ENCODE measurements around the gene SPACA5.
"Not testable (repeated sequence)": the region's sequence is repeated elsewhere in the genome, so short reads cannot be mapped to it uniquely, and the experiment has no call there.

The SPACA5 gene

DNA sequence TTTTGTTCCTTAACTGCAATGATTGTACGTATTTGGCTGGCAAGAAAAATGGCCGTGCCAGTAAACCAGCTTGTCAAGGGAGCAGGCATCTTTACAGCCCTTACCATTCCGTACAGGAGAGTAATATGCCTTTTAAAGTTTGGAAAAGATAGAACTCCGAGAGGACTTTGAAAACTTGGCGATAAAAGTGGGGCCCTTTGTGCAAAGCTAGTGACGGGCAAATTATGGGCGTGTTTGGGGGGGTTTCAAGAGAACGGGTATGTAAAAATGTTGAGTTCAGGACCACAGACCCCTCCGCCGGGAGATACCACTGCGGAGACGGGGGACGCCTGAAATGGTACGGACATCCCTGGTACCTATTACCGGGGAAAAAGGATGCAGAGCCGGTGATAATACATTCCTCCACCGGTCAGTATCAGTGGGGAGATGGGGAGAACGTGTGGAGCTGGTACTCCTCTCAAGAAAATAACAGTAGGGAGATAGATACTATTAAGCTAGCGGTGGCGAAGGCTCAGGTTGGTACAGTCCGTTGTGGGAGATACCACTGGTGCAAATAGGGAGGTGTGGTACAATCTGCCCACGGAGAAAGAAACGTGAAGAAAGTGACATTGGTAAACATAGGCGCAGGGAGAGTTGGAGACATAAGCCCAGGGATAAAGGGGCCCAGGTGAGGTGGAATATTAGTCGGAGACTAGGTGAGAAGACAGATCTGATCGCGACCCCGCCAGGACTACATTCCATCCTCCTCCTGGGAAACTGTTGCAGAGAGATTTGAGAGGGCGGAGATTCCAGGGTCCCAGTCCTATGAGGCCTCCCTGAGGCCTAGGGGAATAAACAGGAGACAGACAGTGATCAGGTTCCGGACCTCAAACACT, 14.5 kb downstream of the SPACA5 start:
- FAIRE-seq, result no peak
- DNase-seq (ENCODE audit: low spot score), result peak; percentile 4

DNA sequence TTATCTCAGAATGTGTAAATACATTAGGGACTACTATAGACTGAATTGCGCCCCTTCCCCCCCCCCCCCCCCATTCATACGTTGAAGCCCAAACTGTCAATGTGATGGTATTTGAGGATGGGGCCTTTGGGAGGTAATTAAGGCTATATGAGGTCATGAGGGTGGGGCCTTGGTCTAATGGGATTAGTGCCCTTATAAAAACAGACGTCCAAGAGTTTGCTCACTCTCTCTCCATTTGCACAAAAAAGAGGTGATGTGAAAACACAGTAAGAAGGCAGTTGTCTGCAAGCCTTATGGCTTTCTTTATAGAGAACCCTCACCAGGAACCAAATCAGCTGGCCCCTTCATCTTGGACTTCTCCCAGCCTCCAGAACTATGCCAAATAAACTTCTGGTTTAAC, 15.3 kb downstream of the SPACA5 start:
- no peak for DNase-seq (ENCODE audit: low spot score)
- no peak for FAIRE-seq

DNA sequence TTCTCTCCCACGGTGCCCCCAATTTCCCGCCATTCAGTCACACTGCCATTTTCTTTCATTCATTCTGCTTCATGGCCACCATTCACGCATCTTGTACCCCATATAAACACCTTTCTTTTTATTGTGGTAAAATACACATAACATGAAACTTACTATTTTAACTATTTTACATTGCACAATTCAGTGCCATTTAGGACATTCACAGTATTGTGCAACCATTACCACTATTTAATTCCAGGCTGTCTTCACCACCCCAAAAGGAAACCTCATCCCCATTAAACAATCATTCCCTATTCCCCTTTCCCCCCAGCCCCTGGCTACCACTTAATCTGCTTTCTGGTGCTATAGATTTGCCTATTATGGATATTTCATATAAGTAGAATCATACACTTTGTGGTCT, 15.9 kb downstream of the SPACA5 start:
- no peak for FAIRE-seq

DNA sequence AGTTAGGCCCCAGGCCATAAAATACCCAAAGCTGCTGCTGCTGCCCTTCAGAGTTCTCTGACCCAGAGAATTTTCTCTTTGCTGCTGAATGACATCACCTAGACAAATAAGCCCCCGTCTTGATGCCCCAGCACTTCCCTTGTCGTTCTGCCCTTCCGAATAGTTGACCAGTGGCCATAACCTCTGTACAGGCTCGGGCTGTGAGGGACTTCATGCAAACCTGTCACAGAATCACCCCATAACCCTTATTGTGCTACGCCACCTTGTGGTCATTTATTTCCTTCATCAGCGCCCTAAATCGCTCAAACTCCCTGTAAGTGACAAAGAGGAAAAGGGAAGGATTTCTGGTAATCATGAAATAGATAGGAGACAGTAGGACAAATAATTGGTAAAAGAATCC, 18.8 kb downstream of the SPACA5 start:
- DNase-seq (ENCODE audit: low spot score) (peak; percentile 31), FAIRE-seq (peak; percentile 52)

More for the DNA sequence above, 15.9 kb downstream of the SPACA5 start:
- no peak for DNase-seq (ENCODE audit: low spot score)

DNA sequence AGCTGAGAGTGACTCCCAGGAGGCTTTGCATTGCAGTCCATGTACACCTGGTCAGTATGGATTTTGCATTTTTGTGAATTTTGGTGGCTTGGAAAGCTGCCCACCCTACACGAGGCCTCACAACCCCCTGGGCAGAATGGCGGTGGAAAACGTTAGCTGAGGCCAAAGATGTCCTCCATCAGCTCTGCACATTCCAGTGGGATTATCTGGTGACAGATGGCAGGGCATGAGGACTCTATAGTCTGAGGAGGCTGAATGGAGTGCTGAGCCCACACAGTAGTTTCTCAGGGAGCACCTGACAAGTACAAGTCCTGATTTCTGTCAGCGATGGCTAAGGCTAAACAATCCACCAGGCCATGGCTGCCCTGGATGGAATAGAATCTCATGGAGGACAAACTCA, 20.8 kb downstream of the SPACA5 start:
- not testable (repeated sequence) for FAIRE-seq; DNase-seq (ENCODE audit: low spot score)

DNA sequence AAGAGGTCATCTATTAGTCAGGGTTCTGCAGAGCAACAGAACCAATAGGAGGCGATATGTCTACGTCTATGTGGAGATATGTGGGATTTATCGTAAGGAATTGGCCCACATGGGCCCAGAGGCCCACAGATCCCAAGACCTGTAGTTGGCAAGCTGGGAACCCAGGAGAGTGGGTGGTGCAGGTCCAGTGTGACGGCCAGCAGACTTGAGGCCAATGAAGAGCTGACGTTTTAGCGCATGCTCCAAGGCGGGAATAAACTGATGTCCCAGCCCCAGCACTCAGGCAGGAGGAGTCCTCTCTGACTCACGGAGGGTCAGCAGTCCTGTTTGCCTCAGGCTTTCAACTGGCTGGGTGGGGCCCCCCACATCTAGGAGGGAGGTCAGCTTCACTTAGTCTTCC, 21.3 kb downstream of the SPACA5 start:
- no peak for FAIRE-seq
- no peak for DNase-seq (ENCODE audit: low spot score)

DNA sequence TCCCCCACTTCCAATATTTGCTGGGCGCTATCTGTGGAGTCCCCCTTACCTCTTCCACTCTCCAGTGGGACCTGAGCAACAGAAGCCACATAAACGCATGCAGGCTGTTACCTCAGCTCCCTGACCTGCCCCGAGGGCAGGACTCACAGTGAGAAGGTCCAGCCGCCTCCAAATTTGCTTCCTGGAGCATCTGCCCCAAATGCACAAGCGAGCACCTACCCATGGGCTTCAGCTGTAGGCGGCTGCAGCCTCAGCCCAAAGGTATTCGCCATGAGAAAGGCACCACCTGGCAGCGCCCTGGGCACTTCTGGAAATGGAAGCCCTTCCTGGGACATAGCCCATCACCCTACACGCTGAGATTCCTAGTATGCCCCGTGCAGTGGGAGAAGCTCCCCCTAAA, 23.4 kb downstream of the SPACA5 start:
- DNase-seq (ENCODE audit: low spot score) (no peak), FAIRE-seq (no peak)

DNA sequence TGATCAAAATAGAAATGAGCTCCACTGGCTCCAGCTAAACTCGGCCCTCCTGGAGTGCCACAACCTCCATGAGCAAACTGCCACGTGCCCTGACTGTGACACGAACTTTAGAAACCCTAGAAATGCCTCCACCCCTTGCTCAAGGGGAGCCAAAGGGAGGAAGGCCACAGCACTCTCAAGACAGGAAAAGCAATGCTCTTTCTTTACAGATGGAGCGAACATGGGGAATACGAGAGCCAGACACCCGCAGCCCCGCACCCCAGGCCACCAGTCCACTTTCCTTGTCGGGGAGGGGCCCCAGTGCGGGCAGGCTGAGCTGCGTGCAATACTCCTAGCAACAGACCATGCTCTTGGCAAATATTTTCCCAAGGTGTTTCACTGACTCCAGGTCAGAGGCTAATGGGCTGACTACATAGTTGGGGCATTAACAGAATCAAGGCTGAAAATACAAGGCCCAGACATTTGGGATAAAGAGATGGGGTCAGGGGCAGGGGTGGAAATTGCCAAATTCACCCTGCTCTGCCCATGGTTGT, 23.9 kb downstream of the SPACA5 start:
- not testable (repeated sequence) for FAIRE-seq; DNase-seq (ENCODE audit: low spot score)

DNA sequence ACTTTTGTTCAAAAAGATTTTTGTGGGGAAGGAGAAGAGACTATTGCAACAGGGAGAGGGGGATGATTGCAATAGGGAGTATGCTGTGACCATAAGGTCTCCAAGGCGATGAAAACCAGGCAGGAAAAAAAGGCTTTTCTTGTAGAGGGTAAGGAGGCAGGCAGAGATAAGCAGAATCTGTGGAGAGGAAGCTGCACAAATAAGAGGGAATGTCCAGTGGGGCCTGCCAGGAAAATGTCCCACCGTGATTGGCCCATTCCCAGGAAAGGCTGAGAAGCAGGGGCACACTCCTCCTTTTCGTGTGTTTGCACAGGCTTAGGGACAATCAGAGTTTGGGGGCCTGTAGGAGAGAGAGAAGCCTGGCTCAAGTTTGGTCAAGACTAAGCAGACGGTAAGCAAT, 29.1 kb downstream of the SPACA5 start:
- DNase-seq (ENCODE audit: low spot score) (no peak), FAIRE-seq (no peak)

DNA sequence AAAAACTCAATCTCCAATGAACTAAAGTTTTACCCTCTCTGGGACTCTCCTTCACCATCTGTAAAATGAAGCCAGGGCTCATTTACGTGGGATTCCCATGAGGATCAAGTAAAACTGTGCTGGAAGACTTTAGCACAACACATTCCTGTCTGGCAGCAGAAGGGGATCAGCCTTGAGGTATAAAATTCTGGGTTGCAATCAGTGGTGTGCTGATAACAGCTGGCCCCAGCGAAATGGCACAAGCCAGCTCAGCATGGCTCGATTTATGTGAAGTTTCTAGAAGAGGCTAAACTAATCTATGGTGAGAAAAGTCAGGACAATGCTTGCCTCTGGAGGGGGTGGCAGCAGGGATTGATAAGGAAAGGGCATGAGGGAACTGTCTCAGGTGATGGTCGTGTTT, 36.3 kb downstream of the SPACA5 start:
- no peak for FAIRE-seq
- no peak for DNase-seq (ENCODE audit: low spot score)

DNA sequence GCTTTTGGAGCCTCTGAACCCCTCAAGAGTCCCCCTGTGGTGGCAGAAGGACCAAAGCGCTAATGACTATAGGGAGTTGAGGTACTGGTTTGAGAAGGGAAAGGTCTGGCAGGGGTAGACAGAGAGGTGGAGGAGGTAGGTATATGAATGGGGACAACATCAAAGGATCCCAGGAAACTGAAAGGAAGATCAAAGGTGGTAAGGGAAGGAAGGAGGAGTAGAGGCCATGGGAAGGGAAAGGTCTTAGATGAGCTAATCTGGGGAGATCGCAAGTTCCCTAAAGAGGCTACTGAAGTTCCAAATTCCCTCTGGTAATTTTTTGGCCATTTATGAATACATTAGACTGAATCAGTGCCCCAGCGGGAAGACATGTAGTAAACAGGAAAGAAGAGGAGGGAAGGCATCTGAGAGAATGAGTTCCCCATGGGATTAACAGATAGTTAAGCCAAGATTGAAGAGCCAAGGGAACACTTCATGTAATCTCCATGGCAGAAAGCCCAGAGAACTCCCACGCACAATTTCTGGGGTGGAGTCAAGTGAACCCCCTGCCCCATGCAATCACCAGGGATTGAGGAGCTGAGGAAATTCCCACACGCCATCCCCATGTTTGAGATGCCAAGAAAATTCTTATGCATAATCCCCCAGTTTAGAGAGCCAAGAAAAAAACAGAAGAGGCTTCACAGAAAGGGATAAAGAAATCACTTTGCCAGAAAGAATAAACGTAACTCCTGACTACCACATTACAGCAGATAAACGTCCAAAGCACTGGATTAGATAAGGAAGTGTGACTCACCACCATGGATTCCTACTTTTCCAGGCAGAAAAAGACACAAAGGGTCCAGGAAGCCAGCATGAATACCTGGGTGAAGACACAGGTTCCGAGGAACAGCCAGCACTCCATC, 38.9 kb downstream of the SPACA5 start:
- FAIRE-seq (peak; percentile 83), DNase-seq (ENCODE audit: low spot score) (peak; percentile 55)

DNA sequence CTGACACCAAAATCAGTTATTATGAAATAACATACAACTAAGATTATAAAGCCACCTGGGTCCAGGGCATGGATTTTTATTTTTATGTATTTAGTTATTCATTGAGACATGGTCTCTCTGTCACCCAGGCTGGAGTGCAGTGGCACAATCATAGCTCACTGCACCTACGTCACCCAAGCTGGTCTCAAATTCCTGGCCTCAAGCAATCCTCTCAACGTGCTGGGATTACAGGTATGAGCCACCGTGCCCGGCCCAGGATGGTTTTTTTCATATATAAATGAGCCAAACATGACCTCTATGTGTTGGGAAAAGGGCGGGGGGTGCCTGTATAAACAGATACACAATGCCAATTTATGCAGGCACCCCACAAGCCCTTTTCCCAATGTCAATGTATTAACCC, 40.1 kb downstream of the SPACA5 start:
- FAIRE-seq, result no peak

DNA sequence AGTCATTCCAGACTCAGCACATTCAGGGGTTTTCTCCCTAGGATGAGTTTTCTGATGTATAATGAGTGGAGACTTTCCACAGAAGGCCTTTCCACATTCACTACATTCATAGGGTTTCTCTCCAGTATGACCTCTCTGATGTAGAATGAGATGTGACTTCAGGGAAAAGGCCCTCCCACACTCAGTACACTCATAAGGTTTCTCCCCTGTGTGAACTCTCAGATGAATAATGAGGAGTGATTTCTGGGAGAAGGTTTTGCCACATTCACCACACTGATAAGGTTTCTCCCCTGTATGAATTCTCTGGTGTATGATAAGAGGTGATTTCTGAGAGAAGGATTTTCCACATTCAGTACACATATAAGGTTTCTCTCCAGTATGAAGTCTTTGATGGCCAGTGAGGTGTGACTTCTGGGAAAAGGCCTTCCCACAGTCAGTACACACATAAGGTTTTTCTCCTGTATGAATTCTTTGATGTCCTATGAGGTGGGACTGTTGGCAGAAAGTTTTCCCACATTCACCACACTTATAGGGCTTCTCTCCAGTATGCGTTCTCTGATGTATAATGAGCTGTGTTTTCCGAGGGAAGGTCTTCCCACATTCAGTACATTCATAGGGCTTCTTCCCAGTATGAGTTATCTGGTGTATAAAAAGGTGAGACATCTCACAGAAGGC, 52.0 kb downstream of the SPACA5 start:
- no peak for DNase-seq (ENCODE audit: low spot score)
- FAIRE-seq, result no peak

More for the DNA sequence above, 40.1 kb downstream of the SPACA5 start:
- DNase-seq (ENCODE audit: low spot score), result no peak

DNA sequence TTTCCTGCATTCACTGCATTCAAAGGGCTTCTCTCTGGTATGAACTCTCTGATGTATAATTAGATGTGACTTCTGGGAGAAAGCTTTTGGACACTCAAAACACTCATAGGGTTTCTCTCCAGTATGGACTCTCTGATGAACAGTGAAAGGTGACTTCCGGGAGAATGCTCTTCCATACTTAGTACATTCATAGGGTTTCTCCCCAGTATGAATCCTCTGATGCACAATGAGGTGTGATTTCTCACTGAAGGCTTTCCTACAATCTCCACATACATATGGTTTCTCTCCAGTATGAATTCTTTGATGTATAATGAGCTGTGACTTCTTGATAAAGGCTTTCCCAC, 52.5 kb downstream of the SPACA5 start:
- FAIRE-seq, result no peak
- DNase-seq (ENCODE audit: low spot score), result no peak

Data from RCC 7860 (cell line).